Smooth muscle cell (in vitro differentiated cells): Measurements from ENCODE around the gene SPRN. TPM values are rescaled to one million over a fixed set of nuclear protein-coding genes. Genes with fewer than 3 reads are reported as not detected.

Experiments used
- DNase-seq: peaks from one replicate; lab custom pipeline; 2025; ENCODE audit not compliant: unreplicated experiment; lab: John Stamatoyannopoulos, UW
- H2AFZ ChIP-seq: fragments of 200-600 bp; sonication (generic); 2 replicates; pipeline ENCODE4 v1.6.0; 2016; ENCODE audit warnings: antibody characterized with exemption, low read depth, mild to moderate bottlenecking
- H3F3A ChIP-seq: fragments of 200-600 bp; sonication (generic); 2 replicates; pipeline ENCODE4 v1.6.0; 2017; ENCODE audit warnings: antibody characterized with exemption, low read depth
- H3K27ac ChIP-seq: fragments of 200-600 bp; sonication (generic); 2 replicates; pipeline ENCODE4 v1.5.1; 2016; ENCODE audit warnings: low read depth, mild to moderate bottlenecking
- H3K27me3 ChIP-seq: fragments of 200-600 bp; sonication (generic); 2 replicates; pipeline ENCODE4 v1.6.1; 2016; ENCODE audit warnings: low read depth, mild to moderate bottlenecking
- H3K36me3 ChIP-seq: fragments of 200-600 bp; sonication (generic); 2 replicates; pipeline ENCODE4 v1.5.1; 2016; ENCODE audit warnings: low read depth
- H3K4me1 ChIP-seq: fragments of 200-600 bp; sonication (generic); 2 replicates; pipeline ENCODE4 v1.5.1; 2016; ENCODE audit warnings: low read depth
- H3K4me2 ChIP-seq: fragments of 200-600 bp; sonication (generic); 2 replicates; pipeline ENCODE4 v1.6.0; 2016; ENCODE audit warnings: mild to moderate bottlenecking
- H3K4me3 ChIP-seq: fragments of 200-600 bp; sonication (generic); 2 replicates; pipeline ENCODE4 v1.5.1; 2016; ENCODE audit warnings: mild to moderate bottlenecking
- H3K79me2 ChIP-seq: fragments of 200-600 bp; sonication (generic); 2 replicates; pipeline ENCODE4 v1.6.0; 2016; ENCODE audit warnings: low read depth, mild to moderate bottlenecking
- H3K9ac ChIP-seq: fragments of 200-600 bp; sonication (generic); 2 replicates; pipeline ENCODE4 v1.6.0; 2016; ENCODE audit warnings: low read depth
- H3K9me3 ChIP-seq: fragments of 200-600 bp; sonication (generic); replicated peaks from 2 replicates; pipeline ENCODE4 v1.5.1; 2016; ENCODE audit warnings: low read depth
- H4K20me1 ChIP-seq: fragments of 200-600 bp; sonication (generic); 2 replicates; pipeline ENCODE4 v1.6.0; 2016; ENCODE audit warnings: low read depth
- WGBS: methylation state at CpG from one replicate; pipeline ENCODE4 v1.1.7; 2016; ENCODE audit warnings: low lambda C conversion rate; 5-methylcytosine and 5-hydroxymethylcytosine counted together
- polyA plus RNA-seq: library from polyadenylated mRNA; unstranded; fragments of >200 nt; fragmentation: Nextera tagmentation; extraction: Ambion mirVana; gene quantifications from 2 replicates; pipeline ENCODE4 v1.2.1, GENCODE V29; 2016
- total RNA-seq: library from RNA; depleted of rRNA; stranded (reverse); fragments of >200 nt; gene quantifications from 2 replicates; pipeline ENCODE4 v1.2.3, GENCODE V29; 2014
- TF ChIP-seq, protein P1 (sequence below): fragments of 200-600 bp; sonication (generic); IDR thresholded peaks from 2 replicates; pipeline ENCODE4 v1.5.1; 2017; ENCODE audit warnings: borderline replicate concordance, mild to moderate bottlenecking, antibody characterized with exemption; ENCODE audit not compliant: insufficient read depth, poor library complexity, severe bottlenecking

SPRN gene
- total and polyA plus RNA-seq, 2 experiments from 2014 or later, result 0.13 to 1.00 TPM

- WGBS, result 96% methylated on average over 5 of the region's 5 CpGs
- H3K79me2 ChIP-seq, result peaks cover 46% of the 10 kb centered on the region
- no peak for DNase-seq
Measured at GRCh38 chr10:133403784-133404183, 20.6 kb downstream of the SPRN start.

GRCh38 chr10:133403359-133403758 is 21.1 kb downstream of the SPRN start:
- no peak overlapping the region for H2AFZ ChIP-seq
- H3K27me3 ChIP-seq, result no peaks in the 10 kb centered on the region
- no peak for DNase-seq
- peaks cover 20% of the 10 kb centered on the region for H3K36me3 ChIP-seq
- H3K4me1 ChIP-seq, result no peaks in the 10 kb centered on the region
- no peak overlapping the region for H3K9ac ChIP-seq
- H4K20me1 ChIP-seq, result peaks cover 22% of the 10 kb centered on the region
- no peak overlapping the region for H3K27ac ChIP-seq
- H3K79me2 ChIP-seq, result peaks cover 42% of the 10 kb centered on the region
- H3K4me3 ChIP-seq, result no peak overlapping the region
- H3K4me2 ChIP-seq, result no peak overlapping the region
- WGBS, result 88% methylated on average over 16 of the region's 16 CpGs
- TF ChIP-seq, protein P1, sequence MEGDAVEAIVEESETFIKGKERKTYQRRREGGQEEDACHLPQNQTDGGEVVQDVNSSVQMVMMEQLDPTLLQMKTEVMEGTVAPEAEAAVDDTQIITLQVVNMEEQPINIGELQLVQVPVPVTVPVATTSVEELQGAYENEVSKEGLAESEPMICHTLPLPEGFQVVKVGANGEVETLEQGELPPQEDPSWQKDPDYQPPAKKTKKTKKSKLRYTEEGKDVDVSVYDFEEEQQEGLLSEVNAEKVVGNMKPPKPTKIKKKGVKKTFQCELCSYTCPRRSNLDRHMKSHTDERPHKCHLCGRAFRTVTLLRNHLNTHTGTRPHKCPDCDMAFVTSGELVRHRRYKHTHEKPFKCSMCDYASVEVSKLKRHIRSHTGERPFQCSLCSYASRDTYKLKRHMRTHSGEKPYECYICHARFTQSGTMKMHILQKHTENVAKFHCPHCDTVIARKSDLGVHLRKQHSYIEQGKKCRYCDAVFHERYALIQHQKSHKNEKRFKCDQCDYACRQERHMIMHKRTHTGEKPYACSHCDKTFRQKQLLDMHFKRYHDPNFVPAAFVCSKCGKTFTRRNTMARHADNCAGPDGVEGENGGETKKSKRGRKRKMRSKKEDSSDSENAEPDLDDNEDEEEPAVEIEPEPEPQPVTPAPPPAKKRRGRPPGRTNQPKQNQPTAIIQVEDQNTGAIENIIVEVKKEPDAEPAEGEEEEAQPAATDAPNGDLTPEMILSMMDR, result no peak
- no peaks in the 10 kb centered on the region for H3K9me3 ChIP-seq
- H3F3A ChIP-seq, result peaks cover 3% of the 10 kb centered on the region

More at GRCh38 chr10:133403784-133404183, 20.6 kb downstream of the SPRN start:
- H3K4me2 ChIP-seq, result no peak overlapping the region
- H3K9ac ChIP-seq, result no peak overlapping the region
- H3K36me3 ChIP-seq, result peaks cover 23% of the 10 kb centered on the region
- no peaks in the 10 kb centered on the region for H3K9me3 ChIP-seq
- peaks cover 22% of the 10 kb centered on the region for H4K20me1 ChIP-seq
- no peaks in the 10 kb centered on the region for H3K4me1 ChIP-seq
- no peak overlapping the region for H3K27ac ChIP-seq
- TF ChIP-seq, protein P1, result no peak
- H3F3A ChIP-seq, result peaks cover 3% of the 10 kb centered on the region
- no peak overlapping the region for H2AFZ ChIP-seq
- no peaks in the 10 kb centered on the region for H3K27me3 ChIP-seq
- H3K4me3 ChIP-seq, result no peak overlapping the region

DNA sequence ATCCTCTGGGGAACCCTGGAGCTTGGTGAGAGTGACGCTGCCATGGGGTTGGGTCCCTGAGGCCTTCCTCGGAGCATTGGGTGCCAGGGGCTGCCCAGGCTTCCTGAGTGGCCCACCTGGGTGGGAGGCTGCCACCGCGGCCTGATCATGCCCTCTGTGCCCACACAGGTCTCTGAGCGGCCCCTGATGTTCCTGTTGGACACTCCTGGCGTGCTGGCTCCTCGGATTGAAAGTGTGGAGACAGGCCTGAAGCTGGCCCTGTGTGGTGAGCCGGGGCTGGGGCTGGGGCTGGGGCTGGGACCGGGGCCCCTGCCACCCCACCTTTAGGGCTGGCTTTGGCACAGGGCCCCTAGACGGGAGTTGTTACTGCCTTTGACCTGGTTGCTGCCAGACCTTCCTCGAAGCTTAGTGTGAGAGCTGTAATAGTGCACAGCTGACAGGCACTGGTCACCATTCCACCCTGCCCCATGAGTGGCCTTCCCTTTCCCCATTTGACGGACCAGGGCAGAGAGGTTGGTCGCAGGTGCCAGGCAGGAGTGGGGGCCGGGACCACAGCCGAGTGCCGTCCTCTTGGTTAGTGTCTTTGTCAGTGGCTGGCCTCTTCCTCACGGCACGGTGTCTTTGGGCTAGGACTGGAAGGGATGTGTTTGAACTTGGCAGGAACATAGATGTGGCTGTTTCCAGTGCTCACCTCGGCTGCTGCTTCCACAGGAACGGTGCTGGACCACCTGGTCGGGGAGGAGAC is 22.3 kb downstream of the SPRN start:
- Histone ChIP-seq H3K27me3 (no peaks in the 10 kb centered on the region), H3K4me2 (no peak overlapping the region), H3K4me3 (no peak overlapping the region), H2AFZ (no peak overlapping the region), H3K4me1 (no peaks in the 10 kb centered on the region), H4K20me1 (peaks cover 22% of the 10 kb centered on the region), H3F3A (peaks cover 3% of the 10 kb centered on the region), H3K36me3 (peaks cover 10% of the 10 kb centered on the region), H3K9me3 (no peaks in the 10 kb centered on the region), H3K79me2 (peaks cover 38% of the 10 kb centered on the region), H3K9ac (no peak overlapping the region), H3K27ac (no peak overlapping the region)
- TF ChIP-seq, protein P1, result no peak
- WGBS, result 96% methylated on average over 21 of the region's 21 CpGs
- no peak for DNase-seq

DNA sequence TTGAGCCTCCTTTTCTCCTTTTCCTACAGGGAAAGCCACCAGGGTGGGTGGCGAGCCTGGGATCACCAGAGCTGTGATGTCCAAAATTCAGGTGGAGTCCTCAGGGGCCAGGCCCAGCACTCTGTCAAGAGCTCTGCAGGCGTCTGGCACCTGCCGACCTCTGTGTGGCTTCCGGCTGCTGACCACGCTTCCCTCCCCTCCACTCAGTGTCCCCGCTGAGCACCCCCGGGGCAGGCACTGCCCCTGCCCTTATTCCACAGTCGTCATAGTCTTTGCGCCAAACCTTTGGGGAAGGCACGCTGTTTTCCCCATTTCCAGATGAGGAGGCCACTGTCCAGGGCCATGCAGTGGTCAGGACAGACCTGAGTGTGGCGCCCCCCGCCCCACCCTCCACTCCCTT is 22.9 kb downstream of the SPRN start:
- WGBS, result 92% methylated on average over 7 of the region's 12 CpGs
- Histone ChIP-seq H3K79me2 (peaks cover 38% of the 10 kb centered on the region), H3K9ac (no peak overlapping the region), H3K27ac (no peak overlapping the region), H3K27me3 (no peaks in the 10 kb centered on the region), H3F3A (peaks cover 3% of the 10 kb centered on the region), H2AFZ (no peak overlapping the region), H3K4me3 (no peak overlapping the region), H3K4me1 (no peaks in the 10 kb centered on the region), H3K9me3 (no peaks in the 10 kb centered on the region), H4K20me1 (peaks cover 22% of the 10 kb centered on the region), H3K4me2 (no peak overlapping the region), H3K36me3 (peaks cover 4% of the 10 kb centered on the region)
- TF ChIP-seq, protein P1, result no peak
- no peak for DNase-seq
